Measurements from ENCODE around the gene CDYL.

Gene CDYL

DNA sequence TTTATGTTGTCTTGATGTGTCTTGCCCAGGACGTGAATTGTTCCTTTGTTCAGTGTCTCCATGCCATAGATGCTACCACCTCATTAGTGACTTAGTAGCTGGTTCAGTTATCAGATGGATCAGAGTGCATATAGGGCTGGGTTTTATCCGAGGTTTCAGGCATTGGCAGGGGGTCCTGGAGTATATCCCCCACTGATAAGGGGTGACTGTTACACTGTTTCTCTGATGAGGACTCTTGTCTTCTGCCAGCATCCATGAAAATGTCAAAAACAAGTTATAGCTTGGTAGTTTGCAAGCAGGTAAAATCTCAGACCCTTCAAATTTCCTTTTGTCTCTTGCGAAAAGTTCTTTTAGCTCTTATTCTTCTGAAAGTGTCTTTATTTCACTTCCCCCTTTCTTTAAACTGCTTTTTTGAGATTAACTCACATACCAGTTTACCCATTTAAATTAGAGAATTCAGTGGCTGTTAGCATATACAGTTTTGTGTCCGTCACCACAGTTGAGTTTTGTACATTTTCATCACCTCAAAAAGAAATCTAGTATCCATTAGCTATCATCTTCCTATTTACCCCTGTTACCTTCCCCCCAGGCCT, 109.2 kb downstream of the CDYL start:
- no peak for DNase-seq

DNA sequence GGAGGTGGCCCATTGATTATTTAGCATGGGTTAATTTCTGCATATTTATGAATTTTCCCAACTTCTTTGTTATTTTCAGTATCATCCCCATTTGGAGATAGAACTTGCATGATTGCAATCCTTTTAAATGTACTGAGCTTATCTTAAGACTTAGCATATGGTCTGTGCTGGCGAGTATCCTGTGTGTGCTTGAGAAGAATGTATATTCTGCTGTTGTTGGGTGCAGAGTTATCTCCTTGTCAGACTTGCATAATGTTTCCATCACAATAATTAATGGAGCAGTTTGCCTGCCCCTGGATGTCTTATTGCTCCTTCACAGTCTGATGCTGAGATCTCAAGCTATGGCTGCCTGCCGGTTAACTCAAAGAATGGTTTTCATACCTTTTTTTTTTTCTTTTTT, 112.6 kb downstream of the CDYL start:
- DNase-seq, result no peak

GRCh38 chr6:4889701-4890100, 113.5 kb downstream of the CDYL start:
- no peak for DNase-seq

GRCh38 chr6:4890191-4890590, 114.0 kb downstream of the CDYL start:
- DNase-seq, result no peak

DNA sequence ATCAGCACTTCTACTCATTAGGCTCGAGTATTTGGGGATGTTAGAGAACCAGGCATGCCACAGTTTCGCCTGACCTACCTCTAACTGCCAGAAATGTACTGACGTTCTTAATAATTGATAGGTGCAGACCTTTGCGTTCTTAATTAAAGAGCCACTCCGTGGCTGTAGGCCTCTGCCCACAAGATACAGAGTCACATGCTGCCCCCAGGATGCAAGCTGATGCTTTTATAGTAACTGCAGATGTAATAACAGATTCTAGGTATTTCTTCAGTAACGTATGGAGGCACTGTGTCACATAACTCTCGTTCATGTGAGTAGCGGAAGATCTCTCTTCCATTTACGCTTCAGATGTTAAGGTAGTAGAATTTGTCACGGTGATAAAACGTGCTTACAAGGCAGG, 114.4 kb downstream of the CDYL start:
- DNase-seq, result no peak

- DNase-seq, result no peak
Measured at GRCh38 chr6:4891141-4891540, 114.9 kb downstream of the CDYL start.

DNA sequence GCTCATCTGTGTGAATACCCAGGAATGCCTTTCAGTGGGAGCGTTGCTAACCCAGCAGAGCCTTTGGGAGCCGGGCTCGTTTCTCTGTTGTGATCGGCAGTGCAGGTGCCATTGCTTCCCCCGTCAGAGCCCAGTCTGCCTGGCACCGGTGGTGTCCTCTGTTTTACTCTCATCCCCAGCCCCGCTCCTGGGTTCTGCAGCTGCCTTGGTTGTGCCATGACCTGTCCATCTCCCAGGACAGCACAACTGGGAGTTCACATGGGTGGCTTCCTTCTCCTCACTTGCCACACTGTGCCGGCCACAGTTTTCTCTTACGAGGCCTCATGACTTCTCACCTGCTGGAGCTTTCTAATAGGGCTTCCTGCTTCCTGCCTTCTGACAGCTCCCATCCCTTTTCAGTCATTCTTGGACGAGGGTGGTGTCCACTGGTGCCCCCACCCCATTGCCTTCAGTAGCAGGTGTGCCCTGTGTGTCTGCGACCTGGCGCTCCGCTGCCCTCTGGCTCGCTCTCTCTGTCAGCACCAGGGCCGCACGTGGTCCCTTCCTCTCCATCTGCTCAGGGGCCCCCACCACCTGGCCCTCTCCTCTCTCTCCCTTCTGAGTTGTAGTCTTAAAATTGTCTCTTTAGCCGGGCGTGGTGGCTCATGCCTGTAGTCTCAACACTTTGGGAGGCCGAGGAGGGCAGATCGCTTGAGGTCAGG, 116.7 kb downstream of the CDYL start:
- DNase-seq, result no peak

GRCh38 chr6:4894049-4894448, 117.8 kb downstream of the CDYL start:
- DNase-seq, result no peak

GRCh38 chr6:4895971-4896370, 119.8 kb downstream of the CDYL start:
- no peak for DNase-seq

- DNase-seq, result no peak
Measured at GRCh38 chr6:4896401-4896800, 120.2 kb downstream of the CDYL start.

GRCh38 chr6:4899249-4900034, 123.2 kb downstream of the CDYL start:
- no peak for DNase-seq

DNA sequence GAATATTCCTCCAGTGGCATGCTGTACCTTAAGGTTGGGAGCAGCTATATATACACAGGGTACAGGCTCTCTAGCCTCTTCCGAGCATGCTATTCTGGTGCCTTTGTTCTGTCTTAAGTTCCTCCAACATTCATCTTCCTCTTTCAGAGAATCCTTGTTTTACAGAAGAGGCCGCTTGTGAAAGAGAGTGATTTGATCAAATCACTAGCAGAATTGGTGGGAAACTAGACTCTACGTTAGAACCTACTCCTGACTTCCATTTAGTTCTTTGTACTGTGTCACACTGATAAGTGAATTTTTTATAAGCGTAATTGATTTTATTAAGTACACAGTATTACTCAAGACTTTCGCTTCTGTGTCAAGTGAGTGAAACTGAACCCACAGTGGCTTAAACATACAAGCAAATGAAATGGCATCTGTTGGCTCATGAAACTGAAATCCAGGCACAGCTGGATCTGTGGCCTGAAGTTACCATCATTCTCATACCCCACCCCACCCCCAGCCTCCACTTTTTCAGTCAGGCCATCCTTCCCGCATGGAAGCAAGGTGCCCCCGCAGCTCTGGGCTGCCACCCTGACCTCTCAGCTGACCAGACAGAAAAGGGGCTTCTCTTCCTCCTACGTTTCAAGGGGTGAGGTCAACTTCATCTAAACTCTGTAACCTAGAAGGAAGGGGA, 125.3 kb downstream of the CDYL start:
- DNase-seq, result no peak

GRCh38 chr6:4902363-4902762, 126.2 kb downstream of the CDYL start:
- no peak for DNase-seq

DNA sequence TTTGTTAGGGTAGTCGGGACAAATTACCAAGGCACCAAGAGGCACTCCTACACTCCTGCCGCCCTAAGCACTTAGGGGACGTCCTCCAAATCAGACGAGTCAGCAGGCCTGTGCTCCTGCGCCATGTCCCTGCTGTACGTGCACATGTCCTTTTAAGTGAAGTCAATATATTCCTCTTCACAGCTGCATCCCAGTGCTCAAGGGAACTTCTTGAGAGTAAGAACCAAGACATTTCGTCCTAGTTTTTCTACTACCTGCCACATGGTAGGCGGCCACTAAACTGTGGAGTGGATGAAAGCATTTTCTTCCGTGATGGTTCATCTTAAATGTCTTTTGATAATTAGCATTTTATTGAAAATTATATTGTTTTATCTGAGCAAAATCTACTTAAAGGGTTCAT, 126.9 kb downstream of the CDYL start:
- DNase-seq, result no peak

DNA sequence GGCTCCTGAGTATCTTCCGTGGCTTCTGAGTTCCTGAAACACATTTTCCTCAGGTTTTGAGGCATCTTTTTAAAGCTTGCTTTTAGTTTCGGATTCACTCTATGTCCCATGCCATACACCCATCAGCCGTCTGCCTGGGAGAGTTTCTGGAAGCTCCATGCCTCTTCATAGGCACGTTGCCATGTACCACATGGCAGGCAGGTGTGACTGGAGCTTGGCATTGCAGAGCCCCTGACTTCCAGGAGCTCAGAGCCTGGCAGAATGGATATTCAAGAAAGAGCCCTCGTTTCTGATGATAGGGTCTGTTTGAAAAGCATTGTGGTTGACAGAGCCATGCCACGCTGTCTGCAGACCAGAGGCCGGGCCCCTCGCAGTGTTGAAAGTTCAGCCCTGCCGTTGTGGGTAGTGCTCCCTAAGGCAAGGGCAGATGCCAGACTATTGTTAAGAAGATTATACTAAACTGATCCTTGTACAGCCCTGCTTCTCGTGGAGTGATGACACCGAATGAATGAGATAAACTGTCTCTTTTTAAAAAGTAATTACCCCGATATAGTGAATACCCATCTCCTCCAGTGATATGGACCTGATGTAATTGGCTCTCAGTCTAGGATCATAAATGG, 127.7 kb downstream of the CDYL start:
- DNase-seq, result no peak

DNA sequence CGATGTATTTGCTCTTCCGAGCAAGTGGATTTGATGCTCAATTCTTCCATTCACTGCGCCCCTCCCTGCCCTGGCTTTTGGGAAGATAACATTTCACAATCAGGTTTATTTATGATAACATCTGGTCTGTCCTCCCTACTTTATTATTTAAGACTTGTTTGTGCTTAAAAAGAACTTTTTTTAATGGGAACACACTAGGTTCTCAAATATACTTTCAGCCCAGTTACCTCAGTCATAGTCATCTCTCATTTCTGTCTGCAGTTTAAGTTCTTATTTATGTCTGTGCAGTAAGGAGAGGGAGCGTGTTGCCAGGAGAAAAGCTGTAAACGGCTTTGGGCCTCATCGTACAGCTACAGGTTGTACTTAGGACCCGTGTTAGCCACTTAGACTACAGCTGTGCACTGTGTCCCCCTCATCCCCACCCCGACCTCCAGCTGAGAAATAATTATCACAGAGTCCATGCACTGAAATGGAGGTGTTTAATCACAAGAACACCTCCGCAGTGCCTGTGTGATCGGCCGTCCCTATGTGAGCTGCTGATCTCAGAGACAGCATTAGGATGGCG, 128.3 kb downstream of the CDYL start:
- no peak for DNase-seq

- no peak for DNase-seq
Measured at GRCh38 chr6:4905826-4906225, 129.6 kb downstream of the CDYL start.

DNA sequence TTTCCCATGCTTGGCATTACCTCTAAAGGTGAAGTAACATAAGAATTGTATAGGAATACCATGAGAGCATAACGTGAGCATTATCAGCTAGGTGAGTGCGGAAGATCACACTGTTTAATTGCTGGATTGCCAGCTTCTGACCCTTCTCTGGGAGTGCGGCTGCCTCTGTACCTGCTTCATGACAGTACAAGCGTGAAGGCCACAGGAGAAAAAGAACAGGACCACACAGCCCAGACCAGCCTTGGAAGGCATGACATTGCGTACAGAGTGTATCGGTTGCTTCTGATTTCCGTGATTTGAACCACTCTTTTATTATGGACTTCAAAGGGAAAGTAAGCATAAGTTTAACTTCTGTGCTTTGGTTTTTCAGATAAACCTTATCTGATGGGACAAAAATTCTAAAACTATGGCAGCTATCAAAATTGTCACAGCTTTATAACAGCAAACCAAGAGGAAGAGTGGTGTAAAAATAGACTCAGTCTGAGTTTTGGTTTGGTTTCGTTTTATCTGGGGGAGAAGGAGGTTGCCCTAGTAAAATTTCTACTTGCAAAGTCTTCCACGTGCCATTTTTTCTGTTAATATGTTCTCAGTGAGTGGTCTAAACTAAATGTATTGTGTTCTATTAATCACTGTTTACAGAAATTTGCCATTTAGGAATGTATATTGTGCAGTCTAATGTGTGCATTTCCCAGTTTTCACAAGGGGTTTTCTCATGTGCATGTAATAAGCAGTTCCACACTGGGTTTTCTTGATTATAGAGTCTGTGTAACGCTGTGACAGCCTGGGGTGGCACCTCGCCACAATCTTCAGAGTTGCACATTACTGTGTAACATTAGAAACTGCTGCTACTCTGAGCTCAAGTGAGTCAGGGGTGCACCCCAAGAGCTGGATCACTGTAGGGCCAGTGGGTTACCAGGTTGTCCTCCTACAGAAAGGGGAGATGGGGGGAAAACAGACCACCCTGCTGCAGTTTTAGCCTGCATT, 130.4 kb downstream of the CDYL start:
- DNase-seq, result no peak

GRCh38 chr6:4907602-4908001, 131.4 kb downstream of the CDYL start:
- DNase-seq, result no peak

GRCh38 chr6:4908062-4908461, 131.9 kb downstream of the CDYL start:
- no peak for DNase-seq

- DNase-seq, result no peak
Measured at GRCh38 chr6:4909063-4909706, 133.0 kb downstream of the CDYL start.
